ENCODE data around the gene ADAMTS2. TPM values are rescaled to one million over a fixed set of nuclear protein-coding genes. Genes with fewer than 3 reads are reported as not detected.

Gene ADAMTS2
- total RNA-seq, 1 donor from 2014 or later: 1.2 TPM

DNA sequence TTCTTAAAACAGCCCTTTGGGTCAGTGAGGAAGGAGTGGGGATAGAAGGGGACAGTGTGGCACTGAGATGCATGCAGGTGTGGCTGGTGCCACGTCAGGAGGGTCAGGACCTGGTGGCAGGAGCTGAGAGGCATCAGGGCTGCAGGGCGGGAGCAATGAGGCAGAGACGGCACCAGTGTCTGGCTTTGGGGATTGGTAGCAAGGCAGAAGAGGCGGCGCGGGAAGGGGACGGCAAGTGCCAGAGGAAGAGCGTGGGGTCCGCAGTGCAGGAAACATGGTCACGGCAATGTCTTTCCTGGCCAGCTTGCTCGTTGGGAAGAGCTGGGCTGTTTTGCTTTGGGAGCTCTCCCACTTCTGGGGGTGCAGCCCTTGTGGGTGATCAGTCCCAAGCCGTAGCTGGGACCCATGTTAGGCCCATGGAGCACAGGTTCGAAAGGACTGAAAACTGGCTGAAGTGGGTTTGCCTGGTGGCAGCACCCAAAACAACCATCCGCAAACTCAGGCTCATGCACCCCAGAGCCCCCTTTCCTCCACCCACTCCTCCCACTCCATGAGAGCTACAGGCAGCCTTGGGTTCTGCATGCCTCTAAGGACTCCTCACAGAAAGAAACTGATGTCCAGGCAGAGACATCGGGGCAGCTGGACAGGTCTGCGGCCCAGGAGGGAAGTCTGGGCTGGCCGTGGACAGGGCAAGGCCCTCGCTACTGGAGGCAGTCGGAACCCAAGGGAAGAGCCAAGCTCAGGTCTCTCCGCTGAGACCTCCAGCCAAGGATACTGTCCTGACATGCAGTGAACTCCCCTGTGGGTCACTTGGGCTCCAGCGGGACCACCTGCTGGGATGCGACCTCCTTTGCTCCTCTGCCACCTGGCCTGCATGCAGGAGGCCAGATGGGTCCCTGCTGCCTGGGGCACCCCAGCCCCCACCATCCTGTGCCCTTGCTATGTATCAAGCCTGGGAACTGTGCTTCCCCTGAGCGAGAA, 180.6 kb downstream of the ADAMTS2 start:
- Mint-ChIP-seq H3K36me3 (no peaks in the 10 kb centered on the region), H3K4me1 (no peaks in the 10 kb centered on the region), H3K27ac (no peak overlapping the region), H3K27me3 (ENCODE audit: insufficient read depth, low read depth) (peaks cover 9% of the 10 kb centered on the region), H3K4me3 (no peak overlapping the region), H3K9me3 (peaks cover 14% of the 10 kb centered on the region)
- H3K79me2 ChIP-seq (ENCODE audit: low read depth): no peaks in the 10 kb centered on the region
- no peak overlapping the region for H3K4me2 ChIP-seq
- H3K4me1 ChIP-seq: no peaks in the 10 kb centered on the region
- no peak for DNase-seq (ENCODE audit: low spot score)
- H3K4me3 ChIP-seq: no peak overlapping the region
- H3K9ac ChIP-seq: no peak overlapping the region
- H3K9me3 ChIP-seq (ENCODE audit: low read depth): no peaks in the 10 kb centered on the region
- H3K27me3 ChIP-seq: peaks cover 6% of the 10 kb centered on the region
- no peaks in the 10 kb centered on the region for H4K20me1 ChIP-seq (ENCODE audit: low read depth)
- no peaks in the 10 kb centered on the region for H3F3A ChIP-seq (ENCODE audit: low read depth)
- H3K27ac ChIP-seq: no peak overlapping the region
- no peak overlapping the region for H2AFZ ChIP-seq (replicated peaks)
- H3K36me3 ChIP-seq: no peaks in the 10 kb centered on the region
- TF ChIP-seq, protein P1, sequence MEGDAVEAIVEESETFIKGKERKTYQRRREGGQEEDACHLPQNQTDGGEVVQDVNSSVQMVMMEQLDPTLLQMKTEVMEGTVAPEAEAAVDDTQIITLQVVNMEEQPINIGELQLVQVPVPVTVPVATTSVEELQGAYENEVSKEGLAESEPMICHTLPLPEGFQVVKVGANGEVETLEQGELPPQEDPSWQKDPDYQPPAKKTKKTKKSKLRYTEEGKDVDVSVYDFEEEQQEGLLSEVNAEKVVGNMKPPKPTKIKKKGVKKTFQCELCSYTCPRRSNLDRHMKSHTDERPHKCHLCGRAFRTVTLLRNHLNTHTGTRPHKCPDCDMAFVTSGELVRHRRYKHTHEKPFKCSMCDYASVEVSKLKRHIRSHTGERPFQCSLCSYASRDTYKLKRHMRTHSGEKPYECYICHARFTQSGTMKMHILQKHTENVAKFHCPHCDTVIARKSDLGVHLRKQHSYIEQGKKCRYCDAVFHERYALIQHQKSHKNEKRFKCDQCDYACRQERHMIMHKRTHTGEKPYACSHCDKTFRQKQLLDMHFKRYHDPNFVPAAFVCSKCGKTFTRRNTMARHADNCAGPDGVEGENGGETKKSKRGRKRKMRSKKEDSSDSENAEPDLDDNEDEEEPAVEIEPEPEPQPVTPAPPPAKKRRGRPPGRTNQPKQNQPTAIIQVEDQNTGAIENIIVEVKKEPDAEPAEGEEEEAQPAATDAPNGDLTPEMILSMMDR (IDR thresholded peaks at IDR 0.05): no peak
- TF ChIP-seq EZH2phosphoT487 (IDR thresholded peaks at IDR 0.05) (no peak), EZH2 (IDR thresholded peaks at IDR 0.05) (no peak)

DNA sequence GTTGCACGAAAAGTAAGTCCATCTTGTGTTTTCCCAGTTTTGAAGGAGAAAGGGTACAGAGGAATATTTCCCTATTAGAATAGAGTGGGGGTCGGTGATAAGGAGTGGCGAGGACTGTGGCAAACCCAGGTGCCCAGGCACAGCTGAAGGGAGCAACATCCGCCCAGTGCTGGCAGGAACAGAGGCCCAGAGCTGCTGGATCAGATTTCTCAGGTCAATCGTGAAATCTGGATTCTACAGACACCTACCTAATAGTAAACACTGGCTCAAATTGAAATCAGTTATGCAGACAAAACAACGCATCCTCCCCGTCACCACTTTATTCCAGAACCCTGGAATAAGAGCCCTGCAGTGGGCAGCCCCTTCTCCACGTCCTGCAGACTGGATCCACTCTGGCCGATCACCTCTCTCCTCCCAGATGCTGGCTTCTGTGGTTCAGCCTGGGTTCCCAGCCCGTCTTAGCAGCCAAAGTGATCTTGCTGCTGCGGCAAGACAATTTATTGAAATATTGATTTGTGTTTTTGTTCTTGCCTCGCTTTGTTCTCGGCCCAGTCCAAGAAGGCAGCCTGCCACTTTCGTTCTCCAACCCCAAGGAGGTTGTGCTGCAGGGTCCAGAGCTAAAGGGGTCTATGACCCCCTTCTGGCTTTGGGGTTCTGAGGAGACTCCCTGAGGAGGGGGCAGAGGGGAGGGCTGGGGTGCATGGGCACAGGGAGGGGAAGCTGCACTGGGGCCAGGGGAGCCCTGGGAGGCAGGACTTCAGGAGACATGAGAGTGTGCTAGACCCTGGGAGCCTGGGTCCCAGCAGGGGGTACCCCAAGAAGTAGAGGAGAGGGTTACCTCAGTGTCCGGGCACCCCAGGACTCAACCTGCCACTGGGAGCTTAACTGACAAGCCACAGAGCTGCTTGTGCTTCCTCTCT, 181.8 kb downstream of the ADAMTS2 start:
- Mint-ChIP-seq H3K4me3 (no peak overlapping the region), H3K4me1 (no peaks in the 10 kb centered on the region), H3K27ac (no peak overlapping the region), H3K27me3 (ENCODE audit: insufficient read depth, low read depth) (peaks cover 6% of the 10 kb centered on the region), H3K36me3 (no peaks in the 10 kb centered on the region), H3K9me3 (peaks cover 15% of the 10 kb centered on the region)
- no peak overlapping the region for H2AFZ ChIP-seq (replicated peaks)
- no peaks in the 10 kb centered on the region for H3K9me3 ChIP-seq (ENCODE audit: low read depth)
- TF ChIP-seq, protein P1 (IDR thresholded peaks at IDR 0.05): no peak
- TF ChIP-seq EZH2phosphoT487 (IDR thresholded peaks at IDR 0.05) (no peak), EZH2 (IDR thresholded peaks at IDR 0.05) (no peak)
- no peak overlapping the region for H3K4me2 ChIP-seq
- peaks cover 6% of the 10 kb centered on the region for H3K27me3 ChIP-seq
- H3K4me3 ChIP-seq: no peak overlapping the region
- DNase-seq (ENCODE audit: low spot score): no peak
- H4K20me1 ChIP-seq (ENCODE audit: low read depth): no peaks in the 10 kb centered on the region
- H3K27ac ChIP-seq: no peak overlapping the region
- H3K9ac ChIP-seq: no peak overlapping the region
- no peaks in the 10 kb centered on the region for H3K4me1 ChIP-seq
- no peaks in the 10 kb centered on the region for H3F3A ChIP-seq (ENCODE audit: low read depth)
- H3K36me3 ChIP-seq: no peaks in the 10 kb centered on the region
- no peaks in the 10 kb centered on the region for H3K79me2 ChIP-seq (ENCODE audit: low read depth)

DNA sequence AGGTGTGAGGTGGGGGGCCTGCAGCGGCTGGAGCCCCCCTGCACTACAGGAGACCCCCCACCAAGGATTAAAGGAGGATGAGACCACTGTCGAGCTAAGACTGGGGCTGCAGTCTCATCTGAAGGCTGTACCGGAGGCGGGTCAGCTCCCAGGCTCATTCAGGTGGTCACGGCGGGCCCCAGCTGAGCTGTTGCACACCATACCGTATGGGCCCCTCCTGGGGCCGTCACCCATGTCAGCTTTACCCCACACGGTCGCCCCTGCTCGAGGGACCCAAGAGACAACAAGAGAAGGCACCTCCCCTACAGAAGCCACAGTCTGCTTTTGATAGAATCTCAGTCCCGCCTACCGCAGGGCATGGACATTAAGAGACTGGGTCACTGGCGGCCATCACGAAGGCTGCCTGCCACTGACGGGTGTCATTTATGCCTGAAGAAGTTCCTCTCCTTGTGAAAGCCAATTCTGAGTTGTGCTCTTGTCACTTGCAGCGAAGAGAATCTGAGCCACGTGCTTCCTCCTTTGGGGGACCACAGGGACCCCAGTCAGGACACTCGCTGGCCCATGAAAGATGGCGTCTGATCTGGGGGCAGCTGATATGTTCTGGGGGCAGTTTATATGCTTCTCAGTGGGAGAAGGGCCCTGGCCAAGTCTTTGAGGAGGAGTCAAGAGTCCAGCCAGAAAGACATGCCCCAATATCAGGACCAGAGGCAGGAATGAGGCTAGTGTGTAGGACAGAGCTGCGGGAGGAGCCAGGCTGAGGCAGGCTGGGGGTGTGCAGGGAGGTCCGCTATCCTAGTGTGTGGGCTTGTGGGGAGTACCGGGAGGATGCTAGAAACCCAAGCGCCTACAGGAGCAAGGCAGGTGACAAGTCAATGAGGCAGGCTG, 182.7 kb downstream of the ADAMTS2 start:
- H3K27ac ChIP-seq: no peak overlapping the region
- Mint-ChIP-seq H3K9me3 (peaks cover 15% of the 10 kb centered on the region), H3K4me3 (no peak overlapping the region), H3K4me1 (no peaks in the 10 kb centered on the region), H3K27ac (no peak overlapping the region), H3K27me3 (ENCODE audit: insufficient read depth, low read depth) (peaks cover 5% of the 10 kb centered on the region), H3K36me3 (no peaks in the 10 kb centered on the region)
- no peaks in the 10 kb centered on the region for H3K4me1 ChIP-seq
- H2AFZ ChIP-seq (replicated peaks): no peak overlapping the region
- no peak overlapping the region for H3K4me2 ChIP-seq
- H3K9ac ChIP-seq: no peak overlapping the region
- no peaks in the 10 kb centered on the region for H3K79me2 ChIP-seq (ENCODE audit: low read depth)
- no peaks in the 10 kb centered on the region for H3K9me3 ChIP-seq (ENCODE audit: low read depth)
- H3K4me3 ChIP-seq: no peak overlapping the region
- DNase-seq (ENCODE audit: low spot score): no peak
- no peaks in the 10 kb centered on the region for H3F3A ChIP-seq (ENCODE audit: low read depth)
- peaks cover 5% of the 10 kb centered on the region for H3K27me3 ChIP-seq
- TF ChIP-seq, protein P1 (IDR thresholded peaks at IDR 0.05): no peak
- TF ChIP-seq EZH2 (IDR thresholded peaks at IDR 0.05): no peak
- TF ChIP-seq EZH2phosphoT487 (IDR thresholded peaks at IDR 0.05): no peak
- H3K36me3 ChIP-seq: no peaks in the 10 kb centered on the region
- no peaks in the 10 kb centered on the region for H4K20me1 ChIP-seq (ENCODE audit: low read depth)

All from neural progenitor cell (in vitro differentiated cells).